CD4-positive, alpha-beta T cell treated with Interleukin-15 for 4 hours (primary cell): ENCODE results near the gene COMT.

Experiments used
- DNase-seq: peaks from one replicate; pipeline ENCODE4 v3.0.0-alpha.2; 2020; ENCODE audit warnings: low spot score

COMT gene

DNA sequence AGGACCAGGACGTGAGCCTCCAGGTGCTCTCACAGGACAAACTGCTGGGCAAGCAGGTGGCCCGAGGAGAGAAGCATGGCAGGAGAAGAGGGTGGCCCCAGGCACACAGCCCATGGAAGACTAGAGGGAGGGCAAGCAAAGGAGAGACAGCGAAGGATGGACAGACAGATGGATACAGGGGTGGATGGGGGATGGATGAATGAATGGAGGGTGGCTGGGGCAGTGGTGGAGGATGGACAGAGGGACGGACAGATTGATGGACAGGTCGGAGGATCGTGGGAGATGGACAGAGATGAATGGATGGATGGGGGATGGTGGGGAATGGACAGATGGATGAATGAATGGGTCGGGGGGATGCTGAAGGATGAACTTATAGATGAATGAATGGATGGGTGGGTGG, 52.4 kb downstream of the COMT start:
- DNase-seq = no peak

DNA sequence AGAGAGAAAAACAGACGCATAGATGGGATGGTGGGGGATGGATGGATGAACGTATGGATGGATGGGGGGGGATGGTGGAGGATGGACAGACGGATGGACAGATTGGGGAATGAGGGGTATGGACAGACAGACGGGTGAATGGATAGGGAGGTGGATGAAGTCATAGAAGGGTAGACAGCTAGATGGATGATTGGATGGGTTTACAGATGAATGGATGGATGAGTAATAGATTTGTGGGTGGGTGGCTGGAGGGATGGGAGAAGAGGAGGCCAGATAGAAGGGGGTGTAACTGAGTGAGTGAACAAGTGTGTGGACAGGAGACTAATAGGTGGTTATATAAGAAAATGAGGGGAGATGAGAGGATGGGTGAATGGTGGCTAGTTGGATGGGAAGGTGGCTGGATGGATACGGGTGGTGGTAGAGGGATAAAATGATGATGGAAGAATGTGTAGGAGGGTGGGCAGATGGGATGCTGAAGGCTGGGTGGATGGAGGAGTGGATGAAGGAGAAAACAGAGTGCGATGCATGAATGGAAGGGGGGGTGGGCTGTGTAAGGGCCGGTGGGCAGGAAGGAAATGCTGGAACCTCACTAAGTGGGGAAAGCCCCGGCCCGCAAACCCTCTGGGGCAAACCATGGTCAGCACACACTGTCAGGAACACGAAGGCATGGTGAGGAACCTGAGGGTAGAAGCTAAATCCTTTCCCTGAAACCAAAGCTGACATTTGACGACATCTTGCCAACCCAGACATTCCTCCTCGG, 53.5 kb downstream of the COMT start:
- DNase-seq = no peak

DNA sequence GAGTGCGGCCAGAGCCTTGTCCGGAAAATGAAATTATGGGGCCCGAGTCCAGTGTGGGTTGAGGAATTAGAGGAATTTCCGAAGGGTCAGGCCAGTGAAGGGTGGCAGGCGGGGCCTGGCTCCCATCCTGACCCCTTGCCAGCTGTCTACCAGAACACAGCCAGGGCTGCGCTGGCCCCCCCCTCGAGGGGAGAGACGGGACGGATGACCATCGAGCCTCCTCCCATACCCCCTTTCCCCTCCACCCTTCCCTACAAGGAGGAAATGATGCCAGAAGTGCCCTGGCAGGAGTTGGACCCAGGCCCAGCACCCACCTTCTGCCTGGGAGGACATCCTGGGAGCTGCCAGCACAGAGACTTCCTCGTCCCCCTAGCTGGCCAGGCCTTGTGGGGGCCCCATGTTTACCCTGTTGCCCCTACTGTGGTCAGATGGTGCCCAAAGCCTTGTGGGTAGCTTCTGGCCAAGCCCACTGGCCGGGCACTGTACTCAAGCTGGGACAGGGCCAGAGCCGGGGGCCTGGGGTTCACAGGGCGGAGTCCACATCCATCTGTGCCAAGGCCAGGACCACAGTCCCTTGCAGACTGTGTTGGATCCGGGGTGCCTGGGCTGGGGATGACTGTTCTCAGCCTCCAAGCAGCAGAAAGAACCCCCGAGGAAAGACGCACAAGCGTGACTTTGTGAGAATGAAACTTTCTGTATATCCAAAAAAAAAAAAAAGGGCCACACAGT, 54.2 kb downstream of the COMT start:
- DNase-seq = no peak

DNA sequence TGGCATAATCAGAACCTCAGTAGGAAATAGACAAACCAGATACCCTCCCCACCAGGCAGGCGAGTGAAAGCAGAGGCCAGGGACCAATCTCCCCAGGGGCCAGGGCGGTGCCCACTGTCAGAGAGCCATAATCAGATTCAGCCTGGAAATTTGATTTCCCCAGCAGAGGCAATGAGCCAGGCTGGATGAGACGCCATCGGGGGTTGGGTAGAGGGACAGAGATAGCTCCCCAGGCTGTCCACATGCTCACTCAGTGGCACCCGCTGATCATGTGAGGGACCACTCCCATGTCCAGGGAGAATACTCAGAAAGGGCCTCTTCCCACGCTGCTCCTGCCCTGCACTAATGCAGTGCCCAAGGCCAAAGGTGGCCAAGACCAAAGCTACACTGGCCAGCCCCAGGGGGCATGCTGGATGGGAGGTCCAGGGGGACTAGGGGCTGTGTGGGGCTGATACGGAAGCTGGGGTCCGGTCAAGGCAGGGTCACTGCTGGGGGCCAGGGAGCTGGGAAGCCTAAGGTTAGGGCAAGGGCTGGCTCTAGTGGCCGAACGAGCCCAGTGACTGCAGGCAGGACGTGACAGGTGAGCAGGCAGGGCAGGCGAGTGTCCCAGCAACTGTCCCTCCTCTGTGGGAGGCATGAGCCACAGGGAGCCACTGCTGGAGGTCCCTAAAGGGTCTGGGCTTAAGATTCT, 55.3 kb downstream of the COMT start:
- DNase-seq = no peak

DNA sequence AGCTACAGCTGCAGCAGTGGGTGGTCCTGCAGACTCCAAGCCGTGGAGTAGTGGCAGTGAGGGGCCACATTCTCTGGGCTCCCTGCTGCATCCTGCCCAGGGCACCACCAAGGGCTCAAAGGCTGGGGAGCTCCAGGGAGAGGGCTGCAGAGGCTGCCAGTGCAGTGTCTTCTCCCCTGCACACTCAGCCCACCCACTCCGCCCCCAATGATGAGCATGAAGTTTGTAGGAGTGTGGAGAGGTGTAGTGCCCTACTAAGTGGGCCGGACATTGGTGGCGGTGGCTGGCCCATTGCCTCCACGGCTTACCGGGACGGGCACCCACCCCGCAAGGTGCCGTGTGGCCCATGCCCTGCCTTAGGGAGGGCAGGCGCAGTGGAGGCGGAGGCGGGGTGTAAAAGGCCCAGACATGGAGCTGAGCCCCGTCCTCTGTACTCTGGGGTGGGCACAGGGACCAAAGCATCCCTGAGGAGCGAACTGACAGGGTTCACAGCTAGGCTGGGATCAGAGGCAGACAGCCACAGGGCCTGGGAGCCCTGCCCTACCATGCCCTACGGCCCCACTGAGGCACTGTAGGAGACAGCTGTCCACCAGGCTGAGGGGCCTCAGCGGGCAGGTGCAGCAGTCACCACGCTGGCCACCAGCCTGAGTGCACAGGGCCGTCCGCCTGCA, 56.1 kb downstream of the COMT start:
- DNase-seq = no peak

DNA sequence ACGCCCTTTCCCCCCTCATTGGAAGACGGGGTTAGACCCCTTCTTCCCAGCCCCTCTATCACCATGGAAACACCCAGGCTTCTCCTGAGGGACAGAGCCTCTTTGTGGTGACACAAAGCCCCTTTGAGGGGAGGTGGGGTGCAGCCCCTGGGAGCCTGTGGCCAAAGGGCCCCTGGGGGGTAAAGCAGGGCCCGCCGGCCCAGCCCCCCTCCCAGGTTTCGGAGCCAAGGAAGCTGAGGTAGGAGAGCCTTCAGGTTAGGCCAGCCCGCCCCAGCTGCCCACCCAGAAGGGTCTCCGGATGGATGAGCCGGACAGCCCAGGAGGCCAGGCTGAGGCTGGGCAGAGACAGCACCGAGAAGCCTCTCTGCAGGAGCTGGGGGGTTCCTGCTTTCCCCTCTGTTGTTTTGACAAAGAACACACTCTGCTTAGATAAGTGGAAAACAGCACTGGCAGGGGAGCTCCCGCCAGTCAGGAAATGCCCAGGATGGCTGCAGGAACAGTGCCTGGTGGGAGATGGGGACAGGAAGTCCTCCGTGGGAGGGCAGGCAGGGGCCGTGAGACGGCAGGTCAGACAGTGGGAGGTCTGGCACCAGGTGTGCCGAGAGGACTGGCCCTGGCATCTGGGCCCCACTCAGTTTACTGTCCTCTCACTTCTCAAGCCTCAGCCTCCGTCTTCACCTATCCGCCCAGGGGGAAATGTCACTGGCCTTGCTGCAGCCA, 56.8 kb downstream of the COMT start:
- no peak for DNase-seq

DNA sequence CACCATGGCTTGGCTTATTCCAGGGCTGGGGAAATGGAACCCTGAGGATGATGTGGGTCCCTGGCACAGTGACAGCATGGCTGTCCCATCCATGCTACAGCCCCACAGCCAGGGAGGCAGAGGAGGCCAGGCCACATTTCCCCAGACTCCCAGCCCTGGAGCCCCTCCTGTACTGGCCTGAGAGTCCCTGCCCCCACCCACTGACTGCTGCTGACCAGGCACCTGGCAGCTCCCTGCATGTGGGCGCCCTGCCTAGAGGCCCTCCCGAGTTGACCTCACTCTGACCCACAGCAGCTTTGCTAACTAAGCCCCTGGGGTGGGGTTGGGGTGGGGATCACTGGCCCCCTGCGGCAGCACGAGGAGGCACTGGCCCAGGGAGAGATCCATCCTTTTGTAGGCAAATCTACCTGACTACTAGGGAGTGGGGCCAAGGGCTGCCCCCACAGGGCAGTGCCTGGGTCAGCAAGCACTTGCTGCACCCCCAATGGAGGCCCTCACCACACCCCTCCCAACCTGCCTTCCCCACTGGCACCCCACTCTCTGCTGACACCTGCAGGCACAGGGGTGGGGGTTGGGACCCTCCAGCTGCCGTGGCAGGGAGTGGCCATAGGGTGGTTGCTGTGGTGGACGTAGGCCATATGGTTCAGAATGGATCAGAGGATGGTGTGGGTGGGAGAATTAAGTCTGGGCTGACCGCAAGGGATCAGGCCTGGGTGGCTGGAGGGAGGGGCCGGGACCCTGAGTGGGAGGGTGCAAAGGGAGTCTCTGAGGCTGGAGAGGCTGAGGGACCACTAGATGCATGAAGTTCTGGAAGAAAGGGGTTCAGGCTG, 57.6 kb downstream of the COMT start:
- no peak for DNase-seq

DNA sequence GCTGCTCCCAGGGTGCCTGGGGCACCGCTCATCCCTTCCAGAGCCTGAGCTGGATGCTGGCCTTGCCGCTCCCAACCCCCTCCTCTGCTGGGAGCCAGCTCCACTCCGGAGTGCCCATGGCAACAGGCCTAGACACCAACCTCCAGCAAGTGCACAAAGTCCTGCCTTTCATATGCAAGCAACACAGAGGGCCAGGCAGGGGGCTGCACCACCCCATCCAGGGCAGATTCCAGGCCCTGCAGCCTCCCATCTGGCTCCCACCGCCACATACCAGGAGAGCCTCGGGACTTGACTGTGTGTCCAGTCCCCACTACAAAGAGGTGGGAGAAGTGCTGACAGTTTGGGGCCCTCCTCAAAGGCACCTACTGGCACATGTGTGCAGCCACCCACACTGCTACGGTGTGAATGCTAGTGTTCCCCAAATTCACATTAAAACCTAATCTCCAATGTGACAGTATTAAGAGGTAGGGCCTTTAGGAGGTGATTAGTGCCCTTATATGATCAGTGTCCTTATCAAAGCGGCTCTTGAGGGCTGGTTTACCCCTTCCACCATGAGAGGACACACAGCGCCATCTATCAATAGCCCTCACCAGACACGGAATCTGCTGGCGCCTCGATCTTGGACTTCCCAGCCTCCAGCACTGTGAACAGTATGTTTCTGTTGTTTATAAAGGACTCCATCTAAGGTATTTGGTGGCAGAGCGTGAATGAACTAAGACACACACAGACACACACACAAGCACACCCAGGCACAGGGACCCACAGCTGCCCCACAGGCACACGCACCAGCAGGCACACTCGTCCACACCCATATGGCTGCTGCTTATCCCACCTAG, 58.9 kb downstream of the COMT start:
- DNase-seq = no peak

DNA sequence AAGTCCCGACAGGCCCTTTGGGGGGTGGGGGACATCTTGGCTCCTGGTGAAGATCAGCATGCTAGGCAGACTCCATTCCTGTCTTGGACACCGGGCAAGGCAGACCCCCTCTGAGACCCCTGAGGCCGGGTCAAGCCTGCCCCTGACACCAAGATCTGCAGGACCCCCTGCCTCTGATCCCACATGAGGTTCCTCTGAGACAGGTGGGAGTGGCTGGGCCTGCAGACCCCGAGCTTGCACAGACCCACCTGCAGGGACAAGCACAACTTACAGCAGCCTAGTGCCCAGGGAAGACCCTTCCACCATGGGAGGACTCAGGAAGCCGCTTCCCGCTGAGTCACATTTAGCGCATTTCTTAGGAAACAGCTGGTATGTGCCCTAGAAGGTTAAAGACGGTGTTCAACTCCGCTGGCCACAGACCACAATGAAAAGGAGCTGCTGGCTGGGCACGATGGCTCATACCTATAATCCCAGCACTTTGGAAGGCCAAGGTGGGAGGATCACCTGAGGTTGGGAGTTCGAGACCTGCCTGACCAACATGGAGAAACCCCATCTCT, 59.6 kb downstream of the COMT start:
- no peak for DNase-seq

DNA sequence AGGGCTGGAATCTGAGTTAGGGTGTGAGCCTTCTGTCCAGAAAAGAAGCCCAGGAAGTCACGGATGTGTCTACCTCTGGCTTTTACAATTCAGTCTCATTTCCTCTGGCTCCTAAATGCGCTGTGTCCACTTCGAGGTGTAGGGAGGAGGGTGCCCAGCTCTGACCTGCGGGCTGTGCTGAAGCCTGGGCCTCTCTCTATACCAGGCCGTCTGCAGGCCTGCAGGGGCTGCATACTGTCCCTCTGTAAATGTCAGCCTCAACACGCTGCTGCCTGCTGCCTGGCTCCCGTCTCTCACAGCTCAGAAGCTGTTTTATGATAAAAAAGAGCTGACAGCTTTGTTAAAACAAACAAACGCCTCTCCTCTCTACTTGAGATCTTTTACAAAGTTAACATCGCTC, 60.6 kb downstream of the COMT start:
- no peak for DNase-seq

DNA sequence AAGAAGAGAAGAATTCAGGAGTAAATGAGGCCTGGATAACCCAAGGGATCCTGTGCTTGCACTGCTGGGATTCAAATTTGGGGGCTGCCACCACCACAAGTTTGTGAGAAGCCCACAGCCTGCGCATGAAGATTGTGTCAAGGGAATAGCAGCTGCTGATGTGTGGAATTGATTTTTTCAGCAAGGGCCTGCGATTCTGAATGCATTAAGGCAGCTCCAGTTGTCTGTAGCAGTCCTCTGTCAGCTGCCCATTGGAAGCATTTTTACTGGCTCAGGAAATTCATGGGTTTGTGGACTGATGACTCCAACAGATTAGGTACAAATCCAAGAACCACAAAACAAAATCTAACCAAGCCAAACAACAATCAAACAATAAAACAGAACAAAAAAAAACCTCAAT, 61.1 kb downstream of the COMT start:
- DNase-seq = no peak

DNA sequence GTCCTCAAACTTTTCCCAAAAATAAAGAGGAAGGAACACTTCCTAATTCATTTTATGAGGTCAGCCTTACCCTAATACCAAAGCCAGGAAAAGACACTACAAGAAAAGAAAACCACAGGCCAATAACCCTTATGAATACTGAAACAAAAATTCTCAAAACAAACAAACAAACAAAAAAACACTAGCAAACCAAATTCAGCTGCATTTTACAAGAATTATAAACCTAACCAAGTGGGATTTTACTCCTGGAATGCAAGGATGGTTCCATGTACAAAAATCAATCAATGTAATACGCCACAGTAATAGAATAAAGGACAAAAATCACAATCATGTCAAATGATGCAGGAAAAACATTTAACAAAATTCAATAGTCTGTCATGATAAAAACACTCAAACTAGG, 61.7 kb downstream of the COMT start:
- DNase-seq = no peak

DNA sequence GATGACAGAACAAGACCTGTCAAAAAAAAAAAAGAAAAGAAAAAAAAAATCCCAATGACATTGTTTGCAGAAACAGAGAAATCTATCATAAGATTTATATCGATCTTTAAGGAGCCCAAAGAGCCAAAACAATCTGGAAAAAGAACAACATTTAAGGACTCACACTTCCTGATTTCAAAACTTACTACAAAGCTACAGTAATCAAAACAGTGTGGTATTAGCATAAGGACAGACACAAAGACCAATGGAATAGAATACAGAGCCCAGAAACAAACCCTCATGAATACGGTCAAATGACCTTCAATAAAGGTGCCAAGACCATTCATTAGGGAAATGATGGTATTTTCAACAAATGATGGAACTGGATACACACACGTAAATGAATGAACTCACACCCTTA, 62.9 kb downstream of the COMT start:
- no peak for DNase-seq

DNA sequence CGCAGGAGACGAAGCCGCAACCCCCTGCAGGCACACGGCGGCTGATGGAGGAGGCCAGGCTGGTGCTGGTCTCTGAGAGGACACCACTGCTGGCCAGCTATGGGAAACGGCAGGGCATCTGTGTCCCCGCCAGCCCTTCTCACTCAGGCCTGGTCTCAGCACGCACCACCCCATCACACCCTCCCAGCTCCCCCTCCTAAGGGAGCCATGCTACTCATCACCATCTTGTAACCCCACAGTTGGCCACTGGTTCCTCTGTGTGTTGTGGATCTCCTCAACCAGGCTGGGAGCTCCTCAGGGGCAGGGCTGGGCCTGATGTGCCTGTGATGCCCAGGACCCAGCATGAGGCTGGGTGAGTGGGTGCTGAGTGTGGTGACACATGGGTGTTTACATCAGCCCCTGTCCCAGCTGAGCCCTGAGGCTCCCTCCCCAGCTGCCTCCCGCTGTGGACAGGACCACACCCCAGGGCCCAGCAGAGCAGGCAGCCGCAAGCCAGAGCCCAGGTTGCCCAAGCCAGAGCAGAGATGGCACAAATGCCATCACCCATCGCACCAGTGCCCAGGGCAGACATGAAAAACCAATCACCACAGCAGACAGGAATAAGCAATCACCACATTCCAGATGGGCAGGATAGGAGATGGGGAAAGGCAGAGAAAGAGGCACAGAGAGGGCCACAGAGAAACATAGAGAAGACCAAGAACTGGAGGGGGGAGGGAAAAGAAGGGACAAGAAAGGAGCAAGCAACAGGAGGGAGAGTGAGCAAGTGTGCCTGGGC, 66.8 kb downstream of the COMT start:
- DNase-seq = no peak

DNA sequence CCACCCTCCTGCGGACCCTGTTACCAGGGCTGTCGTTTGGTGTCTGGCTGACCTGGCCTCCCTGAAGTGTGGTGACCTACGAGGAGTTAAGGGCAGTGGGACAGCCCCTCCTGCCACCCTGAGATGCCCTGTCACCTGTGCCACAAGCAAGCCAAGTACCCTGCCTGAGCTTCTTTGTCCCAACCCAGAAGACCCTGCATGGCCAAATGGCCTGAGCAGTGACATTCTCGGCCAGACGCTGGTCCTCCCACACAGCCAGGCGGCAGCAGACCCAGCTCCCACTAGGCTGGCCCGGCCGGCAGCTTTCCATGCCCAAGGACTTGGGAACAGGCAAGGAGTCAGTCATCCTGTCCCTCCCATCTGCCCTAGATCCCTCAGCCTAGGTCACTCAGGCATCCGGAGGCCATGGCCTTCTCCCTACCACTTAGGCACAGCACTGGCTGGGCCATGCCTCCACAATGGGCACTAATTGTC, 67.5 kb downstream of the COMT start:
- no peak for DNase-seq

DNA sequence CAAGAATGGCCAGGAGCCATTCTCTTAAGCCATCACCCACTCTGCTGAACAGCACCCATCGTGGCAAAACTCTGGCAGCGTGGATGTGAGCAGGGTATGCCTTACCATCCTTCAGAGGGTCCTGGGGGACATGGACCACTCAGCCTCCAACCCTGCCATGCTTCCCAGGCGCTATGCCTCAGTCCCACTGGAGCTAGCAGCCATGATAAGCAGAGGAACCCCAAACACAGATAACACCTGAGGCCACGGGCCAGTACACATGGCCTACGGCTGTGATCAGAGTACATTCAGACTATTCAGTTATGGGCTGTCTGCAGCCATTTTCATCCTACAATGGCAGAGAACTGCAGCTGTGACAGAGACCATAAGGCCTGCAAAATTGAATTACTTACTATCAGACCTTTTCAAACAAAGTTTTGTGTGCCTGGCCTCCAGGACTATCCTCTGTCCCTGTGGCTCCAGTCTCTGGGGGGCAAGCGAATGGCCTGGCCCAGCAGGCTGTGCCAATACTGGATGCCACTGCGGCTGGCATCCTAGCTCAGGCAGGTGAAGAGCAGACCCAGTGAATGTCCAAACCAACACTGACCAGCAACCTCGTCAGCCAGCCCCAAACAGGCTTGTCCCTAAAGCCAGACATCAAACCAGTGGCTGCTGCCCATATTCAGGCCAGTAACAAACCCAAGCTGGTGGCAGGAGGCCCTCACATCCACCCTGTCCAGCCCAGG, 68.2 kb downstream of the COMT start:
- DNase-seq = no peak

DNA sequence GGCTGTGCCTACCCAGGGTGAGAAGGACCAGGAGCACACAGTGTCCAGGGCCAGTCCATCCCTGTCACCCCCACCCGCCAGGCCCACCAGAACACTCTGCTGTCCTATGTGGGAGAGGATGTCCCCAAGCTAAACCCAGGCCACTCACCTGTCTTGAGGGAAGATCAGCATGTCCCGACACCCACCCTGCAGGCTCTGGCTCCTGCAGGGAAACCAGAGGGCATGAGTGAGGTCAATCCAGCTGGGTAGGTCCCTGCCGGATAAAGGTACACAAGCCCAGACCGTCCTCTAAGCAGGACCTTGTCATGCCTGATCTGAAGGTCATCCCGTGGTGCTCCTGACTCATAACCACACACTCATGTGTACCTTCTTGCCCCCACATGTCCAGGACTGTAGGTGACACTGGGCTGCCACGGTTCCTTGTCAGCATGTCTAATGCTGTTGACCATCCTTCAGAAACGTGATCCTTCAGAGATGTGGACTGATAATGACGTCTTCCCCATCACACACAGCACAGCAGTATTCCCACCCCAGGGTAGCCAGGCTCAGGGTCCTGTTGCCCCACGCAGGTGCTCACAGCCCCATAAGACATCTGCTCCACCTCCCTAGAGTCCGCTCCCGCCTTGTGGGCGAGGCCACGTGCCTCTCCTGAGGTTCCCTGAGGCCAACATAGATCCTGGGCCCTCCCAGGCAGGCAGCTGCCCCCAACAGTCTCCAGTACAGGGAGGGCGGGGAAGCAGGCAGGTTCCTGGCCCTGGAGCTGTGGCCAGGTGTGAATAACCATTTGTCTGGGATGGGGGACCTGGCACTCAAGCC, 68.9 kb downstream of the COMT start:
- no peak for DNase-seq
